ENCODE measurements around the gene TRIP12. TPM values are rescaled to one million over a fixed set of nuclear protein-coding genes. Genes with fewer than 3 reads are reported as not detected.

TRIP12 gene
- total and polyA plus RNA-seq, 2 donors (not counting 1 experiment from before 2014, with no cell fraction given) = 30.9 to 274 TPM

DNA sequence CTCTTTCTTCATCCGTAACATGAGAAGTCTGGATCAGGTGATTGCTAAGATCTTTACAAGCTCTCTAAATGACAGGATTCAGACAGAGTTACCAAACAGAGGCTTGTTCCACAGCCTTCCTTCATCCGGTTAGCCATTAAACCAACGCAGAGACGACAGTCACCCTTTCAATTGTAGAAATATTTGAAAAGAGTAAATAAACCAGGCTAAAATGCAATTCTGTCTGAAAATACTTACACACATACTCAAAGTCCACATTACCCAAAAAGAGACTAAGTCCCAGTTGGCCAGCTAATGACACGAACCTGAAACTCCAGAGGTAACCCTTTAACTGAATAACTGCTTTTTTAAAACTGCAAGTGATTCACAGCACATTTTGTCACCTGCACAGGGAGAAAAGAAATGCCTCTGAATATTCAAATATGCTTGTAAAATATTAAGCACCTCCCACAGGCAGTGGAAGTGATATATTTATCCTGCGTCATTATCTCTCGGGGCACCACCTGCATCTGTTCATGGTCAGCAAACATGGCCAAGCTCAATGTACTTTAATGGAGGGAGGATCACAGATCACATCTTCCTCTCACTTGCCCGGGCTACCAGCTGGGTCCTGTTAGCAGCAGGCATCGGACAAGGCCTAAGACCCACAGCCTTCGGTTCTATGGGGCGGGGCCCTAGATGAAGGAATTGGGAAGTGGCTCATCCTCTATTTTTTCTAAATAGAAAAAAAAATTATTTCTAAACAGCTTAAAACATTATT is 168.7 kb downstream of the TRIP12 start:
- no peaks in the 10 kb centered on the region for H3K36me3 ChIP-seq (replicated peaks in 1 of 2; ENCODE audit: control extremely low read depth in 1 of 2, control insufficient read depth in 1 of 2, extremely low read depth in 1 of 2, insufficient read depth in 2 of 2, low read length in 1 of 2)
- ChIA-PET POLR2A (no interaction called here), CTCF (no interaction called here)
- 100% methylated on average over 1 of the region's 11 CpGs for WGBS (ENCODE audit: insufficient coverage)
- DNase-seq (no peak), ATAC-seq (ENCODE audit: low read depth) (no peak)
- no peaks in the 10 kb centered on the region for H4K20me1 ChIP-seq (ENCODE audit: control insufficient read depth, insufficient read depth, low read length, poor library complexity, severe bottlenecking)
- H2AFZ ChIP-seq (ENCODE audit: insufficient read depth, low read depth, low read length, poor library complexity, severe bottlenecking) = no peak overlapping the region
- no peak for TF ChIP-seq EZH2 (IDR thresholded peaks at IDR 0.05; ENCODE audit: borderline replicate concordance, insufficient read depth, low read depth, low read length, poor library complexity, severe bottlenecking)
- TF ChIP-seq, protein P1, sequence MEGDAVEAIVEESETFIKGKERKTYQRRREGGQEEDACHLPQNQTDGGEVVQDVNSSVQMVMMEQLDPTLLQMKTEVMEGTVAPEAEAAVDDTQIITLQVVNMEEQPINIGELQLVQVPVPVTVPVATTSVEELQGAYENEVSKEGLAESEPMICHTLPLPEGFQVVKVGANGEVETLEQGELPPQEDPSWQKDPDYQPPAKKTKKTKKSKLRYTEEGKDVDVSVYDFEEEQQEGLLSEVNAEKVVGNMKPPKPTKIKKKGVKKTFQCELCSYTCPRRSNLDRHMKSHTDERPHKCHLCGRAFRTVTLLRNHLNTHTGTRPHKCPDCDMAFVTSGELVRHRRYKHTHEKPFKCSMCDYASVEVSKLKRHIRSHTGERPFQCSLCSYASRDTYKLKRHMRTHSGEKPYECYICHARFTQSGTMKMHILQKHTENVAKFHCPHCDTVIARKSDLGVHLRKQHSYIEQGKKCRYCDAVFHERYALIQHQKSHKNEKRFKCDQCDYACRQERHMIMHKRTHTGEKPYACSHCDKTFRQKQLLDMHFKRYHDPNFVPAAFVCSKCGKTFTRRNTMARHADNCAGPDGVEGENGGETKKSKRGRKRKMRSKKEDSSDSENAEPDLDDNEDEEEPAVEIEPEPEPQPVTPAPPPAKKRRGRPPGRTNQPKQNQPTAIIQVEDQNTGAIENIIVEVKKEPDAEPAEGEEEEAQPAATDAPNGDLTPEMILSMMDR (IDR thresholded peaks at IDR 0.05) = no peak
- no peak overlapping the region for H3K9ac ChIP-seq (ENCODE audit: low read length)
- H3K9me3 ChIP-seq (ENCODE audit: control extremely low read depth in 1 of 3, control insufficient read depth in 2 of 3, insufficient read depth in 1 of 3, low read length in 2 of 3) = no peaks in the 10 kb centered on the region
- no peak overlapping the region for H3K27ac Mint-ChIP-seq
- H3K4me2 ChIP-seq (replicated peaks; ENCODE audit: low read depth, low read length, poor library complexity, severe bottlenecking) = no peak overlapping the region
- no peak overlapping the region for H3K27ac ChIP-seq (ENCODE audit: low read length in 2 of 2)
- H3K79me2 ChIP-seq (ENCODE audit: control insufficient read depth, insufficient read depth, low read length) = no peaks in the 10 kb centered on the region
- H3K9me3 Mint-ChIP-seq (ENCODE audit: insufficient read depth) = no peaks in the 10 kb centered on the region
- H3K27me3 ChIP-seq (replicated peaks in 1 of 4; ENCODE audit: control extremely low read depth in 1 of 4, control insufficient read depth in 3 of 4, insufficient read depth in 4 of 4, low read length in 3 of 4) = no peaks in the 10 kb centered on the region
- no peak overlapping the region for H3K4me3 Mint-ChIP-seq
- peaks cover 0 to 4% of the 10 kb centered on the region in 2 donors for H3K4me1 ChIP-seq (ENCODE audit: control insufficient read depth in 2 of 2, insufficient read depth in 2 of 2, low read length in 2 of 2)
- no peaks in the 10 kb centered on the region for H3K27me3 Mint-ChIP-seq
- intact Hi-C loops (cut with micrococcal nuclease) = no loop called here
- peaks cover 3% of the 10 kb centered on the region for H3K4me1 Mint-ChIP-seq
- no peak overlapping the region for H3K4me3 ChIP-seq (ENCODE audit: control extremely low read depth in 1 of 5, extremely low read depth in 1 of 5, insufficient read depth in 1 of 5, low read depth in 2 of 5, low read length in 4 of 5)

DNA sequence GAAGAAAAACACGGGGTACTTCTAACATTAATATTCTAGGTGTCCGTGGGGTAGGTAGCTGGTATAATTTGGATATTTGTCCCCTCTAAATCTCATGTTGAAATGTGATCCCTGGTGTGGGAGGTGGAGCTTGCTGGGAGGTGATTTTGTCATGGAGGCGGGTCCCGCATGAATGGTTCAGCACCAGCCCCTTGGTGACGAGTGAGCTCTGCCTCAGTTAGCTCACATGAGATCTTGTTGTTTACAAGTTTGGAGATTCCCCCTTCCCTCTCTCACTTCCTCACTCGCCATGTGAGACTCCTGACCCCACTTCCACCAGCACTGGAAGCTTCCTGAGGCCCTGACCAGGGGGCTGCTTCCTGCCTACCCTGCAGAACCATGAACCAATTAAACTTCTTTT is 172.0 kb downstream of the TRIP12 start:
- TF ChIP-seq, protein P1 (IDR thresholded peaks at IDR 0.05) = no peak
- no peak for TF ChIP-seq EZH2 (IDR thresholded peaks at IDR 0.05; ENCODE audit: borderline replicate concordance, insufficient read depth, low read depth, low read length, poor library complexity, severe bottlenecking)
- no peak overlapping the region for H3K4me2 ChIP-seq (replicated peaks; ENCODE audit: low read depth, low read length, poor library complexity, severe bottlenecking)
- Mint-ChIP-seq H3K27ac (no peak overlapping the region), H3K4me3 (no peak overlapping the region), H3K27me3 (no peaks in the 10 kb centered on the region), H3K9me3 (ENCODE audit: insufficient read depth) (no peaks in the 10 kb centered on the region), H3K4me1 (peaks cover 3% of the 10 kb centered on the region)
- 57% methylated on average over 1 of the region's 6 CpGs for WGBS (ENCODE audit: insufficient coverage)
- no peak overlapping the region for H3K27ac ChIP-seq (ENCODE audit: low read length in 2 of 2)
- H3K79me2 ChIP-seq (ENCODE audit: control insufficient read depth, insufficient read depth, low read length) = no peaks in the 10 kb centered on the region
- peak; percentile 18 for DNase-seq
- H3K9me3 ChIP-seq (ENCODE audit: control extremely low read depth in 1 of 3, control insufficient read depth in 2 of 3, insufficient read depth in 1 of 3, low read length in 2 of 3) = no peaks in the 10 kb centered on the region
- H3K27me3 ChIP-seq (replicated peaks in 1 of 4; ENCODE audit: control extremely low read depth in 1 of 4, control insufficient read depth in 3 of 4, insufficient read depth in 4 of 4, low read length in 3 of 4) = no peaks in the 10 kb centered on the region
- no peaks in the 10 kb centered on the region for H4K20me1 ChIP-seq (ENCODE audit: control insufficient read depth, insufficient read depth, low read length, poor library complexity, severe bottlenecking)
- ATAC-seq (ENCODE audit: low read depth) = no peak
- H2AFZ ChIP-seq (ENCODE audit: insufficient read depth, low read depth, low read length, poor library complexity, severe bottlenecking) = no peak overlapping the region
- H3K4me3 ChIP-seq (ENCODE audit: control extremely low read depth in 1 of 5, extremely low read depth in 1 of 5, insufficient read depth in 1 of 5, low read depth in 2 of 5, low read length in 4 of 5) = no peak overlapping the region
- no peak overlapping the region for H3K9ac ChIP-seq (ENCODE audit: low read length)
- intact Hi-C loops (cut with micrococcal nuclease) = no loop called here
- H3K4me1 ChIP-seq (ENCODE audit: control insufficient read depth in 2 of 2, insufficient read depth in 2 of 2, low read length in 2 of 2) = peaks cover 0 to 4% of the 10 kb centered on the region in 2 donors
- H3K36me3 ChIP-seq (replicated peaks in 1 of 2; ENCODE audit: control extremely low read depth in 1 of 2, control insufficient read depth in 1 of 2, extremely low read depth in 1 of 2, insufficient read depth in 2 of 2, low read length in 1 of 2) = no peaks in the 10 kb centered on the region
- ChIA-PET CTCF (no interaction called here), POLR2A (no interaction called here)
